Measurements from ENCODE around the gene SLC4A11.

SLC4A11 gene

GRCh38 chr20:3273371-3273770 lies 34.4 kb upstream of the SLC4A11 start:
- H3K4me3 ChIP-seq (ENCODE audit: insufficient read depth, low read length, poor library complexity, severe bottlenecking) = no peak overlapping the region
- no peak overlapping the region for H3K27ac ChIP-seq (ENCODE audit: low read depth, low read length)
- TF ChIP-seq EZH2phosphoT487 (conservative IDR thresholded peaks at IDR 0.05; ENCODE audit: low read length) (no peak), CTCF (IDR thresholded peaks at IDR 0.05; ENCODE audit: insufficient read depth, low read length, poor library complexity, severe bottlenecking) (no peak)
- no peaks in the 10 kb centered on the region for H3K36me3 ChIP-seq (ENCODE audit: low read length)
- no peaks in the 10 kb centered on the region for H3K9me2 ChIP-seq (replicated peaks; ENCODE audit: insufficient read depth, low read length)
- no peak overlapping the region for H2AFZ ChIP-seq (ENCODE audit: low read depth, low read length, severe bottlenecking)
- no peak overlapping the region for H3K4me2 ChIP-seq (ENCODE audit: low read depth, low read length, poor library complexity, severe bottlenecking)
- H3K27me3 ChIP-seq (ENCODE audit: low read length) = no peaks in the 10 kb centered on the region
- no peaks in the 10 kb centered on the region for H3K79me2 ChIP-seq (ENCODE audit: insufficient read depth, low read length)
- no peaks in the 10 kb centered on the region for H3F3A ChIP-seq (ENCODE audit: insufficient read depth)
- no peak overlapping the region for H3K9ac ChIP-seq (ENCODE audit: low read length)
- no peaks in the 10 kb centered on the region for H4K20me1 ChIP-seq (ENCODE audit: low read depth, low read length)
- no peaks in the 10 kb centered on the region for H3K9me3 ChIP-seq (ENCODE audit: insufficient read depth, low read length)

- no peak overlapping the region for H3K27ac ChIP-seq (ENCODE audit: low read depth, low read length)
- no peak overlapping the region for H2AFZ ChIP-seq (ENCODE audit: low read depth, low read length, severe bottlenecking)
- no peak overlapping the region for H3K4me2 ChIP-seq (ENCODE audit: low read depth, low read length, poor library complexity, severe bottlenecking)
- no peaks in the 10 kb centered on the region for H3K79me2 ChIP-seq (ENCODE audit: insufficient read depth, low read length)
- no peaks in the 10 kb centered on the region for H3K9me3 ChIP-seq (ENCODE audit: insufficient read depth, low read length)
- no peaks in the 10 kb centered on the region for H3K9me2 ChIP-seq (replicated peaks; ENCODE audit: insufficient read depth, low read length)
- H3F3A ChIP-seq (ENCODE audit: insufficient read depth) = no peaks in the 10 kb centered on the region
- H3K9ac ChIP-seq (ENCODE audit: low read length) = no peak overlapping the region
- no peaks in the 10 kb centered on the region for H3K27me3 ChIP-seq (ENCODE audit: low read length)
- H4K20me1 ChIP-seq (ENCODE audit: low read depth, low read length) = no peaks in the 10 kb centered on the region
- no peaks in the 10 kb centered on the region for H3K36me3 ChIP-seq (ENCODE audit: low read length)
- no peak overlapping the region for H3K4me3 ChIP-seq (ENCODE audit: insufficient read depth, low read length, poor library complexity, severe bottlenecking)
- TF ChIP-seq EZH2phosphoT487 (conservative IDR thresholded peaks at IDR 0.05; ENCODE audit: low read length) (no peak), CTCF (IDR thresholded peaks at IDR 0.05; ENCODE audit: insufficient read depth, low read length, poor library complexity, severe bottlenecking) (no peak)
These were observed 31.1 kb upstream of the SLC4A11 start for GRCh38 chr20:3270051-3270450.

- Histone ChIP-seq H3K9ac (ENCODE audit: low read length) (no peak overlapping the region), H3K79me2 (ENCODE audit: insufficient read depth, low read length) (no peaks in the 10 kb centered on the region), H3K27ac (ENCODE audit: low read depth, low read length) (no peak overlapping the region), H3K36me3 (ENCODE audit: low read length) (no peaks in the 10 kb centered on the region), H4K20me1 (ENCODE audit: low read depth, low read length) (no peaks in the 10 kb centered on the region), H3F3A (ENCODE audit: insufficient read depth) (no peaks in the 10 kb centered on the region), H3K4me3 (ENCODE audit: insufficient read depth, low read length, poor library complexity, severe bottlenecking) (no peak overlapping the region), H2AFZ (ENCODE audit: low read depth, low read length, severe bottlenecking) (no peak overlapping the region), H3K9me3 (ENCODE audit: insufficient read depth, low read length) (no peaks in the 10 kb centered on the region), H3K4me2 (ENCODE audit: low read depth, low read length, poor library complexity, severe bottlenecking) (no peak overlapping the region), H3K27me3 (ENCODE audit: low read length) (no peaks in the 10 kb centered on the region), H3K9me2 (replicated peaks; ENCODE audit: insufficient read depth, low read length) (no peaks in the 10 kb centered on the region)
- TF ChIP-seq CTCF (IDR thresholded peaks at IDR 0.05; ENCODE audit: insufficient read depth, low read length, poor library complexity, severe bottlenecking) (no peak), EZH2phosphoT487 (conservative IDR thresholded peaks at IDR 0.05; ENCODE audit: low read length) (no peak)
These were observed 23.6 kb upstream of the SLC4A11 start for GRCh38 chr20:3262566-3262965.
